ENCODE results near the gene IL9.
"Not testable (repeated sequence)": the region's sequence is repeated elsewhere in the genome, so short reads cannot be mapped to it uniquely, and the experiment has no call there.

Gene IL9

GRCh38 chr5:135868681-135869080, 27.0 kb downstream of the IL9 start:
- no peak for DNase-seq (ENCODE audit: low spot score)

- DNase-seq (ENCODE audit: low spot score): no peak
Measured at GRCh38 chr5:135867599-135867998, 28.0 kb downstream of the IL9 start.

GRCh38 chr5:135866016-135866415, 29.6 kb downstream of the IL9 start:
- no peak for DNase-seq (ENCODE audit: low spot score)

- no peak for DNase-seq (ENCODE audit: low spot score)
Measured at GRCh38 chr5:135864503-135865435, 30.9 kb downstream of the IL9 start.

GRCh38 chr5:135862744-135863143, 32.9 kb downstream of the IL9 start:
- DNase-seq (ENCODE audit: low spot score): no peak

- DNase-seq (ENCODE audit: low spot score): no peak
Measured at GRCh38 chr5:135862086-135862485, 33.6 kb downstream of the IL9 start.

GRCh38 chr5:135861641-135862040, 34.0 kb downstream of the IL9 start:
- no peak for DNase-seq (ENCODE audit: low spot score)

- no peak for DNase-seq (ENCODE audit: low spot score)
Measured at GRCh38 chr5:135859641-135860040, 36.0 kb downstream of the IL9 start.

- DNase-seq (ENCODE audit: low spot score): not testable (repeated sequence)
Measured at GRCh38 chr5:135859186-135859585, 36.5 kb downstream of the IL9 start.

GRCh38 chr5:135857630-135858311, 37.9 kb downstream of the IL9 start:
- no peak for DNase-seq (ENCODE audit: low spot score)

GRCh38 chr5:135851915-135852845, 43.5 kb downstream of the IL9 start:
- DNase-seq (ENCODE audit: low spot score): no peak

GRCh38 chr5:135851186-135851914, 44.3 kb downstream of the IL9 start:
- no peak for DNase-seq (ENCODE audit: low spot score)

- DNase-seq (ENCODE audit: low spot score): no peak
Measured at GRCh38 chr5:135850671-135851070, 45.0 kb downstream of the IL9 start.

GRCh38 chr5:135850231-135850630, 45.4 kb downstream of the IL9 start:
- no peak for DNase-seq (ENCODE audit: low spot score)

- no peak for DNase-seq (ENCODE audit: low spot score)
Measured at GRCh38 chr5:135847976-135848375, 47.7 kb downstream of the IL9 start.

GRCh38 chr5:135846311-135846710, 49.3 kb downstream of the IL9 start:
- DNase-seq (ENCODE audit: low spot score): no peak

- DNase-seq (ENCODE audit: low spot score): no peak
Measured at GRCh38 chr5:135843571-135844337, 51.9 kb downstream of the IL9 start.

- DNase-seq (ENCODE audit: low spot score): no peak
Measured at GRCh38 chr5:135842737-135843136, 52.9 kb downstream of the IL9 start.
